Transverse colon (tissue), 4 donors: ENCODE measurements around the gene CDC42SE1. TPM values are rescaled to one million over a fixed set of nuclear protein-coding genes. Genes with fewer than 3 reads are reported as not detected.

Experiments used
- DNase-seq: peaks from one replicate; pipeline ENCODE4 v3.0.0-alpha.2; 2019
- H3K27ac ChIP-seq, 4 donors: fragments of 200-600 bp; sonication (generic); 2 replicates each; pipeline ENCODE4 v1.5.1; 2016 to 2018; ENCODE audit warnings: inconsistent platforms in 4 of 4
- H3K27me3 ChIP-seq: fragments of 200-600 bp; sonication (generic); 2 replicates; pipeline ENCODE4 v1.5.1; 2017; ENCODE audit warnings: inconsistent platforms
- H3K36me3 ChIP-seq, 4 donors: fragments of 200-600 bp; sonication (generic); 2 replicates each; pipeline ENCODE4 v1.5.1; 2017 to 2019; ENCODE audit warnings: inconsistent platforms in 4 of 4
- H3K4me1 ChIP-seq, 4 donors: fragments of 200-600 bp; sonication (generic); 2 replicates each; pipeline ENCODE4 v1.5.1; 2017 to 2020; ENCODE audit warnings: inconsistent platforms in 4 of 4
- H3K4me3 ChIP-seq, 4 donors: fragments of 200-600 bp; sonication (generic); 1 replicate in 1 of 4; 2 replicates in 3 of 4; pipeline versions ENCODE4 v1.5.1 to v1.6.1; 2017 to 2019; ENCODE audit warnings: inconsistent platforms in 4 of 4
- H3K9me3 ChIP-seq, 2 donors: fragments of 200-600 bp; sonication (generic); 2 replicates each; pipeline ENCODE4 v1.5.1; 2017 to 2019; ENCODE audit warnings: inconsistent platforms in 2 of 2
- EP300 ChIP-seq: sonication (generic); formaldehyde crosslinking; IDR thresholded peaks from one replicate; pipeline ENCODE4 v1.6.1; 2017; ENCODE audit warnings: antibody characterized with exemption, low read depth
- POLR2A ChIP-seq: fragments of 450-650 bp; IDR thresholded peaks from one replicate; pipeline ENCODE4 v1.6.1; 2016; ENCODE audit warnings: antibody characterized with exemption, mild to moderate bottlenecking, moderate library complexity
- POLR2AphosphoS5 ChIP-seq, 3 donors: sonication (generic); formaldehyde crosslinking; IDR thresholded peaks; one replicate each; pipeline ENCODE4 v1.6.1; 2016; ENCODE audit warnings: antibody characterized with exemption in 3 of 3
- WGBS, 2 donors: methylation state at CpG; one replicate each; pipeline ENCODE4 v1.1.5; 2018; ENCODE audit warnings: low coverage in 1 of 2; 5-methylcytosine and 5-hydroxymethylcytosine counted together
- in situ Hi-C, 4 donors: fragments of 200-750 bp; cut with MboI; loops; one replicate each; pipeline versions ENCODE4 v1.15.0 to v1.15.1; 2017; ENCODE audit warnings: low sequenced_read_pairs in 3 of 4, low pct_ligation_motif_present in 1 of 4, low pct_unique_long_range_greater_than_20kb in 1 of 4
- intact Hi-C: fragments of 100-400 bp; cut with DNase I; formaldehyde crosslinking; loops from one replicate; pipeline ENCODE4 v1.15.1; 2023; ENCODE audit warnings: low total_unique reads
- small RNA-seq, 4 donors: library from RNA; depleted of rRNA; stranded (forward); fragments of <200 nt; gene quantifications; one replicate each; pipeline ENCODE3, GENCODE V24; 2016
- total RNA-seq, 4 donors: library from RNA; depleted of rRNA; stranded (reverse); fragments of >200 nt; gene quantifications; one replicate each; pipeline ENCODE4 v1.1.0, GENCODE V29; 2016
- TF ChIP-seq, protein P1 (sequence below), 5 experiments: fragments of 200-600 bp in 3 of 5; fragments of 450-650 bp in 2 of 5; sonication (generic) in 3 of 5; IDR thresholded peaks; 1 replicate in 2 of 5; 2 replicates in 3 of 5; pipeline ENCODE4 v1.5.1; 2016 to 2017; ENCODE audit warnings: antibody characterized with exemption in 5 of 5, inconsistent platforms in 3 of 5, mild to moderate bottlenecking in 2 of 5, moderate library complexity in 1 of 5

Gene CDC42SE1
- total RNA-seq, 4 donors from 2014 or later = 34.4 to 90.2 (median 57.5) TPM

DNA sequence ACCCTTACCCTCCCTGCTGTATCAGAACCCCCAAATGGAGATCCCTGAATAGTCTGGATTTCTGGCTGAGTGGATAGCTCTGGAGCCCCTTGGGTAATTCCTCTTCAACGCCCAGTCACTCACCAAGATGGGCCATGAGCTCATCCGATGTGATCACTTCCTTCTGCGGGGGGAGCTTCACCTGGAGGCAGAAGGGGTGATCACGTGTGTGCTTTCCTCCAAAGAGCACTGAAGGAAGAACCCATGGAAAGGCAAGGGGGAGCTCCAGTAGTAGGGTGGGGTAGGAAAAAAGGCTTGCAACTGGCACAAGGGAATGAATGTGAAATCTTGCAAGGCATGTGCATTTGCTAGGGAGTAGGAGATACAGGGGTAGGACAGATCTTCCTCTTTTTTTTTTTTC lies 57.8 kb downstream of the CDC42SE1 start:
- no peaks in the 10 kb centered on the region for H3K9me3 ChIP-seq
- intact Hi-C loops = no loop called here
- 69 to 80% methylated on average over 2 to 4 of the region's 4 CpGs for WGBS, 2 donors
- in situ Hi-C loops = no loop called here
- H3K36me3 ChIP-seq = peaks cover 0 to 23% (median 7%) of the 10 kb centered on the region in 4 donors
- no peaks in the 10 kb centered on the region for H3K27me3 ChIP-seq
- peaks cover 18 to 35% (median 24%) of the 10 kb centered on the region in 4 donors for H3K4me1 ChIP-seq
- DNase-seq = no peak
- no peak overlapping the region for H3K27ac ChIP-seq
- TF ChIP-seq POLR2AphosphoS5 (IDR thresholded peaks at IDR 0.05) (no peak), EP300 (no peak), POLR2A (no peak)
- TF ChIP-seq, protein P1, sequence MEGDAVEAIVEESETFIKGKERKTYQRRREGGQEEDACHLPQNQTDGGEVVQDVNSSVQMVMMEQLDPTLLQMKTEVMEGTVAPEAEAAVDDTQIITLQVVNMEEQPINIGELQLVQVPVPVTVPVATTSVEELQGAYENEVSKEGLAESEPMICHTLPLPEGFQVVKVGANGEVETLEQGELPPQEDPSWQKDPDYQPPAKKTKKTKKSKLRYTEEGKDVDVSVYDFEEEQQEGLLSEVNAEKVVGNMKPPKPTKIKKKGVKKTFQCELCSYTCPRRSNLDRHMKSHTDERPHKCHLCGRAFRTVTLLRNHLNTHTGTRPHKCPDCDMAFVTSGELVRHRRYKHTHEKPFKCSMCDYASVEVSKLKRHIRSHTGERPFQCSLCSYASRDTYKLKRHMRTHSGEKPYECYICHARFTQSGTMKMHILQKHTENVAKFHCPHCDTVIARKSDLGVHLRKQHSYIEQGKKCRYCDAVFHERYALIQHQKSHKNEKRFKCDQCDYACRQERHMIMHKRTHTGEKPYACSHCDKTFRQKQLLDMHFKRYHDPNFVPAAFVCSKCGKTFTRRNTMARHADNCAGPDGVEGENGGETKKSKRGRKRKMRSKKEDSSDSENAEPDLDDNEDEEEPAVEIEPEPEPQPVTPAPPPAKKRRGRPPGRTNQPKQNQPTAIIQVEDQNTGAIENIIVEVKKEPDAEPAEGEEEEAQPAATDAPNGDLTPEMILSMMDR (IDR thresholded peaks at IDR 0.05) = no peak
- H3K4me3 ChIP-seq = no peak overlapping the region

Small RNA genes lying within 50 kb of the gene (small RNA-seq; reads per million reads assigned to genes)
- 0 reads per million in 4 donors for gene RNU6-884P

Other genes with a start within 250 kb of the CDC42SE1 start
- 10 to 100 TPM; 47.9 to 64.6 (median 53.9) TPM for gene ARNT, start 183.0 kb downstream of the CDC42SE1 start, total RNA-seq
- gene CTXND2, start 172.5 kb downstream of the CDC42SE1 start, total RNA-seq = not detected
- gene SETDB1, start 133.3 kb downstream of the CDC42SE1 start, total RNA-seq = 10 to 100 TPM; 19.5 to 59.7 (median 39.2) TPM
- gene CERS2, start 84.8 kb downstream of the CDC42SE1 start, total RNA-seq = 100 to 1,000 TPM in 2 of 4 donors, 10 to 100 TPM in 2; 35.2 to 142 (median 101) TPM
- gene ANXA9, start 77.3 kb downstream of the CDC42SE1 start, total RNA-seq = under 1 TPM in 1 of 4 donors, not detected in 3; 0.32 TPM
- gene MINDY1, start 52.7 kb downstream of the CDC42SE1 start, total RNA-seq = 10 to 100 TPM; 27.7 to 66.2 (median 54.8) TPM
- 10 to 100 TPM in 3 of 4 donors, 1 to 10 TPM in 1; 9.0 to 80.4 (median 26.8) TPM for gene PRUNE1, start 51.2 kb downstream of the CDC42SE1 start, total RNA-seq
- 1 to 10 TPM in 2 of 4 donors, under 1 TPM in 1, not detected in 1; 0.68 to 10.0 (median 2.5) TPM for gene BNIPL, start 23.0 kb downstream of the CDC42SE1 start, total RNA-seq
- 1 to 10 TPM; 1.5 to 3.7 (median 2.8) TPM for gene C1orf56, start 11.9 kb downstream of the CDC42SE1 start, total RNA-seq
- 1 to 10 TPM in 3 of 4 donors, not detected in 1; 1.2 to 3.2 (median 1.3) TPM for gene MLLT11, start 775 bp upstream of the CDC42SE1 start, total RNA-seq
- 10 to 100 TPM in 3 of 4 donors, 1 to 10 TPM in 1; 9.6 to 19.8 (median 10.2) TPM for gene GABPB2, start 11.1 kb upstream of the CDC42SE1 start, total RNA-seq
- gene SEMA6C, start 87.0 kb upstream of the CDC42SE1 start, total RNA-seq = 10 to 100 TPM in 1 of 4 donors, 1 to 10 TPM in 3; 1.8 to 16.3 (median 2.9) TPM
- 1 to 10 TPM; 2.0 to 5.2 (median 4.2) TPM for gene TNFAIP8L2, start 97.0 kb upstream of the CDC42SE1 start, total RNA-seq
- 10 to 100 TPM in 1 of 4 donors, 1 to 10 TPM in 3; 1.4 to 15.7 (median 7.3) TPM for gene LYSMD1, start 106.3 kb upstream of the CDC42SE1 start, total RNA-seq
- 10 to 100 TPM in 3 of 4 donors, 1 to 10 TPM in 1; 9.0 to 35.4 (median 25.1) TPM for gene SCNM1, start 106.5 kb upstream of the CDC42SE1 start, total RNA-seq
- gene TMOD4, start 116.4 kb upstream of the CDC42SE1 start, total RNA-seq = not detected
- gene VPS72, start 130.6 kb upstream of the CDC42SE1 start, total RNA-seq = 10 to 100 TPM in 3 of 4 donors, 1 to 10 TPM in 1; 4.9 to 26.6 (median 20.1) TPM
- 10 to 100 TPM; 46.7 to 78.2 (median 59.4) TPM for gene PIP5K1A, start 138.9 kb upstream of the CDC42SE1 start, total RNA-seq
- gene PSMD4, start 195.1 kb upstream of the CDC42SE1 start, total RNA-seq = 100 to 1,000 TPM in 1 of 4 donors, 10 to 100 TPM in 3; 41.9 to 111 (median 79.5) TPM
- 10 to 100 TPM; 24.5 to 41.9 (median 31.5) TPM for gene ZNF687, start 222.7 kb upstream of the CDC42SE1 start, total RNA-seq